ENCODE data around the gene SLC35F2. TPM values are rescaled to one million over a fixed set of nuclear protein-coding genes. Genes with fewer than 3 reads are reported as not detected.

The SLC35F2 gene
- total RNA-seq, 1 experiment from 2014 or later = 62.4 TPM

GRCh38 chr11:107808521-107808920, 50.1 kb downstream of the SLC35F2 start:
- no peak overlapping the region for H3K4me3 Mint-ChIP-seq (ENCODE audit: unreplicated experiment)
- TF ChIP-seq CTCF (IDR thresholded peaks at IDR 0.05; ENCODE audit: unreplicated experiment) = no peak
- no peak for DNase-seq (ENCODE audit: unreplicated experiment)
- ChIA-PET CTCF (interaction anchor here (0.7 to 0.9 kb wide), 2 partner anchors 68 to 209 kb away, joined by 3 to 4 read pairs; no protein-coding TSS in a partner anchor), POLR2A (no interaction called here)
- no peaks in the 10 kb centered on the region for H3K4me1 Mint-ChIP-seq (ENCODE audit: insufficient read depth, unreplicated experiment)
- peaks cover 88% of the 10 kb centered on the region for H3K36me3 Mint-ChIP-seq (ENCODE audit: insufficient read depth, unreplicated experiment)
- H3K27me3 Mint-ChIP-seq (ENCODE audit: insufficient read depth, unreplicated experiment) = no peaks in the 10 kb centered on the region
- H3K27ac Mint-ChIP-seq (ENCODE audit: low read depth, unreplicated experiment) = no peak overlapping the region
- no peaks in the 10 kb centered on the region for H3K9me3 Mint-ChIP-seq (ENCODE audit: unreplicated experiment)
- intact Hi-C loops (cut with micrococcal nuclease) = no loop called here
- no TSS peak for BruUV-seq (replicated peaks)

- Mint-ChIP-seq H3K9me3 (ENCODE audit: unreplicated experiment) (no peaks in the 10 kb centered on the region), H3K4me3 (ENCODE audit: unreplicated experiment) (no peak overlapping the region), H3K4me1 (ENCODE audit: insufficient read depth, unreplicated experiment) (no peaks in the 10 kb centered on the region), H3K36me3 (ENCODE audit: insufficient read depth, unreplicated experiment) (peaks cover 99% of the 10 kb centered on the region), H3K27me3 (ENCODE audit: insufficient read depth, unreplicated experiment) (no peaks in the 10 kb centered on the region), H3K27ac (ENCODE audit: low read depth, unreplicated experiment) (no peak overlapping the region)
- no peak for TF ChIP-seq CTCF (IDR thresholded peaks at IDR 0.05; ENCODE audit: unreplicated experiment)
- ChIA-PET CTCF (interaction anchor here (1.2 kb wide), 1 partner anchor 15 kb away, joined by 3 read pairs; no protein-coding TSS in a partner anchor), POLR2A (no interaction called here)
- intact Hi-C loops (cut with micrococcal nuclease) = no loop called here
- DNase-seq (ENCODE audit: unreplicated experiment) = no peak
- no TSS peak for BruUV-seq (replicated peaks)
Observed at GRCh38 chr11:107804971-107805370, 53.6 kb downstream of the SLC35F2 start.

GRCh38 chr11:107804211-107804610, 54.4 kb downstream of the SLC35F2 start:
- POLR2A ChIA-PET = no interaction called here
- peaks cover 99% of the 10 kb centered on the region for H3K36me3 Mint-ChIP-seq (ENCODE audit: insufficient read depth, unreplicated experiment)
- no peak for TF ChIP-seq CTCF (IDR thresholded peaks at IDR 0.05; ENCODE audit: unreplicated experiment)
- no peaks in the 10 kb centered on the region for H3K27me3 Mint-ChIP-seq (ENCODE audit: insufficient read depth, unreplicated experiment)
- no peak for DNase-seq (ENCODE audit: unreplicated experiment)
- intact Hi-C loops (cut with micrococcal nuclease) = no loop called here
- H3K4me3 Mint-ChIP-seq (ENCODE audit: unreplicated experiment) = no peak overlapping the region
- no peaks in the 10 kb centered on the region for H3K9me3 Mint-ChIP-seq (ENCODE audit: unreplicated experiment)
- CTCF ChIA-PET = interaction anchor here (0.6 to 1.2 kb wide), 3 partner anchors 12 to 15 kb away, joined by 3 to 4 read pairs (median 3); no protein-coding TSS in a partner anchor
- no peak overlapping the region for H3K27ac Mint-ChIP-seq (ENCODE audit: low read depth, unreplicated experiment)
- no TSS peak for BruUV-seq (replicated peaks)
- no peaks in the 10 kb centered on the region for H3K4me1 Mint-ChIP-seq (ENCODE audit: insufficient read depth, unreplicated experiment)

GRCh38 chr11:107801641-107802040, 56.9 kb downstream of the SLC35F2 start:
- Mint-ChIP-seq H3K27me3 (ENCODE audit: insufficient read depth, unreplicated experiment) (no peaks in the 10 kb centered on the region), H3K9me3 (ENCODE audit: unreplicated experiment) (no peaks in the 10 kb centered on the region), H3K4me3 (ENCODE audit: unreplicated experiment) (no peak overlapping the region), H3K27ac (ENCODE audit: low read depth, unreplicated experiment) (no peak overlapping the region), H3K4me1 (ENCODE audit: insufficient read depth, unreplicated experiment) (no peaks in the 10 kb centered on the region), H3K36me3 (ENCODE audit: insufficient read depth, unreplicated experiment) (peaks cover 89% of the 10 kb centered on the region)
- no peak for TF ChIP-seq CTCF (IDR thresholded peaks at IDR 0.05; ENCODE audit: unreplicated experiment)
- intact Hi-C loops (cut with micrococcal nuclease) = no loop called here
- no peak for DNase-seq (ENCODE audit: unreplicated experiment)
- CTCF ChIA-PET = interaction anchor here (0.6 to 1.0 kb wide), 5 partner anchors 30 to 203 kb away, joined by 3 to 4 read pairs (median 3); no protein-coding TSS in a partner anchor
- BruUV-seq (replicated peaks) = no TSS peak
- POLR2A ChIA-PET = interaction anchor here (0.6 kb wide), 1 partner anchor 105 kb away, joined by 3 read pairs; no protein-coding TSS in a partner anchor
